Stimulated activated CD4-positive, alpha-beta T cell treated with anti-CD3 and anti-CD28 coated beads, Interleukin-2, amount 100 ng/mL, for 4 hours (primary cell): Measurements from ENCODE around the gene OSBPL5.
"Not testable (repeated sequence)": the region's sequence is repeated elsewhere in the genome, so short reads cannot be mapped to it uniquely, and the experiment has no call there.

ENCODE experiments used
- DNase-seq: peaks from one replicate; pipeline ENCODE4 v3.0.0-alpha.2; 2020; ENCODE audit warnings: low read depth

Gene OSBPL5

GRCh38 chr11:3121416-3121815 lies 43.7 kb downstream of the OSBPL5 start:
- no peak for DNase-seq

GRCh38 chr11:3120071-3120792 lies 44.9 kb downstream of the OSBPL5 start:
- DNase-seq = no peak

- DNase-seq = no peak
These were observed 45.8 kb downstream of the OSBPL5 start for GRCh38 chr11:3119141-3119821.

- no peak for DNase-seq
These were observed 49.8 kb downstream of the OSBPL5 start for GRCh38 chr11:3115321-3115720.

- not testable (repeated sequence) for DNase-seq
These were observed 51.4 kb downstream of the OSBPL5 start for GRCh38 chr11:3113661-3114060.

- DNase-seq = no peak
These were observed 53.0 kb downstream of the OSBPL5 start for GRCh38 chr11:3111919-3112690.

- DNase-seq = no peak
These were observed 53.6 kb downstream of the OSBPL5 start for GRCh38 chr11:3111466-3111865.

GRCh38 chr11:3109921-3110706 lies 55.0 kb downstream of the OSBPL5 start:
- no peak for DNase-seq

- no peak for DNase-seq
These were observed 55.7 kb downstream of the OSBPL5 start for GRCh38 chr11:3109434-3109833.

- no peak for DNase-seq
These were observed 56.9 kb downstream of the OSBPL5 start for GRCh38 chr11:3108183-3108721.

- no peak for DNase-seq
These were observed 57.4 kb downstream of the OSBPL5 start for GRCh38 chr11:3107608-3108182.

GRCh38 chr11:3106736-3107524 lies 58.2 kb downstream of the OSBPL5 start:
- DNase-seq = no peak

- DNase-seq = no peak
These were observed 59.0 kb downstream of the OSBPL5 start for GRCh38 chr11:3105791-3106735.

- no peak for DNase-seq
These were observed 59.9 kb downstream of the OSBPL5 start for GRCh38 chr11:3104961-3105790.

GRCh38 chr11:3104051-3104714 lies 60.9 kb downstream of the OSBPL5 start:
- no peak for DNase-seq

GRCh38 chr11:3103076-3103475 lies 62.0 kb downstream of the OSBPL5 start:
- DNase-seq = no peak

GRCh38 chr11:3102641-3102921 lies 62.5 kb downstream of the OSBPL5 start:
- DNase-seq = no peak

GRCh38 chr11:3101921-3102640 lies 63.0 kb downstream of the OSBPL5 start:
- DNase-seq = no peak
